ENCODE data around the gene PIP5K1A. TPM values are rescaled to one million over a fixed set of nuclear protein-coding genes. Genes with fewer than 3 reads are reported as not detected.
"Not testable (repeated sequence)": the region's sequence is repeated elsewhere in the genome, so short reads cannot be mapped to it uniquely, and the experiment has no call there.

The PIP5K1A gene
- total and polyA plus RNA-seq, 9 of the 15 experiments (the other 6 are each of a cell fraction or from before 2014, with no cell fraction given): 1.9 to 42.4 (median 18.8) TPM

DNA sequence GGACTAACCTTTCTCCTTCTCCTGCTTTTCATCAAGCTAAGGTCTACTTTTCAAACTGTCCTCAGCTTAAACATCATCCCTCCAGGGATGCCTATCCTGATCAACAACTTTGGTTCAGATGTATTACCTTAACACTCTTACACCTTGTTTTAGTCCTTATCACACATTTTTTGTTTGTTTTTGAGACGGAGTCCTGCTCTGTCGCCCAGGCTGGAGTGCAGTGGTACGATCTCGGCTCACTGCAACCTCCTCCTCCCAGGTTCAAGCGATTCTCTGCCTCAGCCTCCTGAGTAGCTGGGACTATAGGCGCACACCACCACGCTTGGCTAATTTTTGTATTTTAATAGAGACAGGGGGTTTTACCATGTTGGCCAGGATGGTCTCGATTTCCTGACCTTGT lies 9.7 kb upstream of the PIP5K1A start:
- FAIRE-seq; H3K9me1 ChIP-seq (ENCODE audit: control insufficient read depth, insufficient read depth, low read length); H3K27me3 ChIP-seq (ENCODE audit: control insufficient read depth in 2 of 2, insufficient read depth in 2 of 2, low read length in 2 of 2); H4K20me1 ChIP-seq (replicated peaks; ENCODE audit: control insufficient read depth, insufficient read depth, low read length); H3K9me3 ChIP-seq (replicated peaks; ENCODE audit: control insufficient read depth, insufficient read depth, low read depth, low read length); H2AFZ ChIP-seq (ENCODE audit: low read depth, low read length); BruUV-seq (replicated peaks); CTCF ChIA-PET (ENCODE audit: low intra/inter-chr PET ratio); H3K4me1 ChIP-seq (replicated peaks in 1 of 2; ENCODE audit: control insufficient read depth in 2 of 2, insufficient read depth in 2 of 2, low read length in 2 of 2); DNase-seq (ENCODE audit: extremely low read depth in 1 of 4, low spot score in 3 of 4); in situ Hi-C loops (cut with MboI); intact Hi-C loops (cut with micrococcal nuclease): not testable (repeated sequence)
- POLR2A ChIA-PET: interaction anchor here (1.2 to 1.6 kb wide), 3 partner anchors 11 to 182 kb away, joined by 3 to 6 read pairs (median 3); partner anchors contain the start of genes MINDY1 and TMOD4
- H3K79me2 ChIP-seq (ENCODE audit: control insufficient read depth, insufficient read depth, low read length): peaks cover 35% of the 10 kb centered on the region
- TF ChIP-seq, protein P1, sequence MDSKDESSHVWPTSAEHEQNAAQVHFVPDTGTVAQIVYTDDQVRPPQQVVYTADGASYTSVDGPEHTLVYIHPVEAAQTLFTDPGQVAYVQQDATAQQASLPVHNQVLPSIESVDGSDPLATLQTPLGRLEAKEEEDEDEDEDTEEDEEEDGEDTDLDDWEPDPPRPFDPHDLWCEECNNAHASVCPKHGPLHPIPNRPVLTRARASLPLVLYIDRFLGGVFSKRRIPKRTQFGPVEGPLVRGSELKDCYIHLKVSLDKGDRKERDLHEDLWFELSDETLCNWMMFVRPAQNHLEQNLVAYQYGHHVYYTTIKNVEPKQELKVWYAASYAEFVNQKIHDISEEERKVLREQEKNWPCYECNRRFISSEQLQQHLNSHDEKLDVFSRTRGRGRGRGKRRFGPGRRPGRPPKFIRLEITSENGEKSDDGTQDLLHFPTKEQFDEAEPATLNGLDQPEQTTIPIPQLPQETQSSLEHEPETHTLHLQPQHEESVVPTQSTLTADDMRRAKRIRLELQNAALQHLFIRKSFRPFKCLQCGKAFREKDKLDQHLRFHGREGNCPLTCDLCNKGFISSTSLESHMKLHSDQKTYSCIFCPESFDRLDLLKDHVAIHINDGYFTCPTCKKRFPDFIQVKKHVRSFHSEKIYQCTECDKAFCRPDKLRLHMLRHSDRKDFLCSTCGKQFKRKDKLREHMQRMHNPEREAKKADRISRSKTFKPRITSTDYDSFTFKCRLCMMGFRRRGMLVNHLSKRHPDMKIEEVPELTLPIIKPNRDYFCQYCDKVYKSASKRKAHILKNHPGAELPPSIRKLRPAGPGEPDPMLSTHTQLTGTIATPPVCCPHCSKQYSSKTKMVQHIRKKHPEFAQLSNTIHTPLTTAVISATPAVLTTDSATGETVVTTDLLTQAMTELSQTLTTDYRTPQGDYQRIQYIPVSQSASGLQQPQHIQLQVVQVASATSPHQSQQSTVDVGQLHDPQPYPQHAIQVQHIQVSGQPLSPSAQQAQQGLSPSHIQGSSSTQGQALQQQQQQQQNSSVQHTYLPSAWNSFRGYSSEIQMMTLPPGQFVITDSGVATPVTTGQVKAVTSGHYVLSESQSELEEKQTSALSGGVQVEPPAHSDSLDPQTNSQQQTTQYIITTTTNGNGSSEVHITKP (IDR thresholded peaks at IDR 0.05; ENCODE audit: partially characterized antibody): peak; percentile 27
- TF ChIP-seq KDM5B (IDR thresholded peaks at IDR 0.05; ENCODE audit: insufficient replicate concordance, low read depth, low read length) (peak; percentile 11), ZFX (CRISPR knock-in tag; IDR thresholded peaks at IDR 0.05) (0 out of 2 replicates have a peak, but pooled peaks have one; percentile 16)
- H3K36me3 ChIP-seq (ENCODE audit: control insufficient read depth, insufficient read depth, low read length): peaks cover 21% of the 10 kb centered on the region
- H3K4me3 ChIP-seq: peak overlapping the region; percentile 71
- peak overlapping the region; percentile 87 to 92 for H3K9ac ChIP-seq (ENCODE audit: insufficient read depth in 1 of 2, low read depth in 2 of 2, low read length in 2 of 2)
- peak overlapping the region; percentile 17; the same call in 1 of the 3 replicates for H3K27ac ChIP-seq (ENCODE audit: extremely low read depth, low read depth, low read length)
- H3K4me2 ChIP-seq (ENCODE audit: insufficient read depth, low read length): peak overlapping the region; percentile 97
- peak; percentile 28 for ATAC-seq
- WGBS (ENCODE audit: insufficient coverage, low coverage, missing lambda C conversion rate): 13% methylated on average over 8 of the region's 8 CpGs

All from K562 (cell line).